GM19324 (cell line): Measurements from ENCODE around the gene SUMF2.
A peak's percentile ranks its signal among the peaks of the same experiment; 100 is the strongest.
"Not testable (repeated sequence)": the region's sequence is repeated elsewhere in the genome, so short reads cannot be mapped to it uniquely, and the experiment has no call there.

Source experiments
- ATAC-seq: cut with Tn5 transposase; IDR thresholded peaks from one replicate; pipeline ENCODE4 v1.9.1; 2021; ENCODE audit warnings: mild to moderate bottlenecking, moderate library complexity; ENCODE audit not compliant: unreplicated experiment, low FRiP score

Gene SUMF2

DNA sequence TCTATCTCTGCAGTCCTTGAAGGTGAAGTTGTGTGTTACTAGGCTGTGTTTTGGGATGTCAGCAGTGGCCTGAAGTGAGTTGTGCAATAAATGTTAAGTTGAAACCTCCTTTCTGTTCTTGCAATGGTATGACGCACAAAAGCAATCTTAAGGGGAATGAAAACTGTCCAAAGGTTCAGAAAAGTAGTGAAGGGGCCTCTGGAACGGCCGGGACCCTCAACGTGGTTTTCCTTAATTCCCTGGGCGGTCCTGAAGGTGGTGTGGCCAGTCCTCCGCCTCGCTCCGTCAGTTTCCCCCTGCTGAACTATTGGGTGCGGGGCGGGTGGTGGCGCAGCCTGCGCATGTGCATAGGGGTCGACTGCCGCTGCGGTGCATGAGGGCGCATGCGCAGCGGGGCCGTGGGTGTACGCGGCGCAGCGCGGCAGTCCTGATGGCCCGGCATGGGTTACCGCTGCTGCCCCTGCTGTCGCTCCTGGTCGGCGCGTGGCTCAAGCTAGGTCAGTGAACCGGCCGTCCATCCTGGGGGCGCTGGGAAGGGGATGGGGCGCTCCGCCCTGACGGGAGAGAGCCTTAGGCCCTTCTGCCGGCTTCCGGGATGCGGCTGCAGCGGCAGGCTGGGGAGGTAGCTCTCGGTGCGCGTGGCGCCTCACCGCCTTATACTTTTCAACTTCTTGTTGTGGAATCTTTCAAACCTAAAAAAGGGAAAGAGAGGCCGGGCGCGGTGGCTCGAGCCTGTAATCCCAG is at the start of gene SUMF2:
Gene SUMF2, plus strand, starts transcription at position 405 of the 744 bp plus-strand sequence. Its CDS starts 26 bp downstream, at position 431.
- ATAC-seq: peak; percentile 92

DNA sequence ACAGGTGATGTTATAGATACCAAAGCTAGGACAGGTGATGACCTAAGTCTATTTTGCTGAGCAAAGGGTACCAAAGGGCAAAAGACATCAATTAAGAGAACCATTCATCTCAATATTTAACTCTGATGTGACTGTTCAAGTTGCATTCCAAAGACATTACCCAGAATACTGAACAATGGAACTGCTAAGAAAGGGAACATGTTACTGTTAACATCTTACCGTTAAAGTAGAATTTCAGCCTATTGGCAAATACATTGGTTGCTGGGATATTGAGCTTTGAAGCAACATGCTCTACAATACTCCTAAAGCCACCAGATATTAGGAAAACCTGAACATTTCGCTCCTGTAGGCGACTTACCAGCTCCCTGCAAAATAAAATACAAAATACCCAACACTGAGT is 47.1 kb upstream of the SUMF2 start:
- ATAC-seq: not testable (repeated sequence)

DNA sequence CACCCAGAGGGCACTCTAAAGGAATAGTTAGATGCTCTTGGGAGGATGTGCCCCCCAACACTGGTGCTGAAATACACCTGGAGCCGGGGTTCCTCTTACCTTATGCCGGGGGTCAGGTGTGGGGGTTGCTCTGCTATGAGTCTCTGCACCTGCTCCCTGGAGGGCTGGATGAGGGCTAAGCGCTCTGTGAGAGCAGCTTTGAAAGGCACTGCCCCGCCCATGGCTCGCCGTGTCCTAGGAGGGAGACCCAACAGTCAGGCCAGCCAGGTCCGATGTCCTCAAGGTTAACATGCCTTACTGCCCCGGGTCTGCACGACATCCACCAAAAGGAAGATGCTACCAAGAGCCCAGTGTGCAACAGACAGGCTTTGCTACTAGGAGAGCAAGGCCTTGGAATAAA is 44.6 kb upstream of the SUMF2 start:
- ATAC-seq: no peak

DNA sequence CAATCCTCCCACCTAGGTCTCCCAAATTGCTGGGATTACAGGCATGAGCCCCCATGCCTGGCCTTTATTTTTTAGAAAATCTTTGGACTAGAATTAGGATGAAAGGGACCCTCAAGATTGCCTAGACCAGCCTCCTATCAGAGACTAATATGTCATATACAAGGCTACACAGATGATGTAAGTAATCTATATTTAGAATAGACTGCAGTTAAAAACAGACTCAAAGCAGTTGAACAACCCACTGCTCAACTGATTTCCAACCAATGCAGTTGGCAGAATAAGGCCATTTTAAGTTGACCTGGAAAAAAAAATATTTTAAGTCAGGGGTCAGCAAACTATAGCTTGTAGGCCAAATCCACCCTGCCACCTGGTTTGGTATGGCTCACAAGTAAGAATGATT is 40.6 kb upstream of the SUMF2 start:
- ATAC-seq: no peak

DNA sequence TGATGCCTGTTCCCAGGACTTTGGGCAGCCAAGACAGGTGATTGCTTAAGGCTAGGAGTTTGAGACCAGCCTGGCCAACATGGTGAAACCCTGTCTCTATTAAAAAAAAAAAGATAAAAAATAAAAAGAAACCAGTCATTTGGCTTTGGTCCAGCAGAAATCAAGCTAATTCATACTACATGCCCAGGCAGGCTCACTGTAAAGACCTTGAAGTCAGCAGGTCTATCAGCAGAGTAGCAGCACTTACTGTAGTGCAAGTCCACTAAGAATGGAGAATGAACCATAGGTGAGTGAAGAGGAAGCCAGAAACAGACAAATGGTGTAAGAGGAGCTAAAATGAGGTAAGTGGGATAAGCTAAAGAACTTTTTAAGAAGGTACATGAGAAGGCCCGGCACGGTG is 37.5 kb upstream of the SUMF2 start:
- ATAC-seq: no peak

DNA sequence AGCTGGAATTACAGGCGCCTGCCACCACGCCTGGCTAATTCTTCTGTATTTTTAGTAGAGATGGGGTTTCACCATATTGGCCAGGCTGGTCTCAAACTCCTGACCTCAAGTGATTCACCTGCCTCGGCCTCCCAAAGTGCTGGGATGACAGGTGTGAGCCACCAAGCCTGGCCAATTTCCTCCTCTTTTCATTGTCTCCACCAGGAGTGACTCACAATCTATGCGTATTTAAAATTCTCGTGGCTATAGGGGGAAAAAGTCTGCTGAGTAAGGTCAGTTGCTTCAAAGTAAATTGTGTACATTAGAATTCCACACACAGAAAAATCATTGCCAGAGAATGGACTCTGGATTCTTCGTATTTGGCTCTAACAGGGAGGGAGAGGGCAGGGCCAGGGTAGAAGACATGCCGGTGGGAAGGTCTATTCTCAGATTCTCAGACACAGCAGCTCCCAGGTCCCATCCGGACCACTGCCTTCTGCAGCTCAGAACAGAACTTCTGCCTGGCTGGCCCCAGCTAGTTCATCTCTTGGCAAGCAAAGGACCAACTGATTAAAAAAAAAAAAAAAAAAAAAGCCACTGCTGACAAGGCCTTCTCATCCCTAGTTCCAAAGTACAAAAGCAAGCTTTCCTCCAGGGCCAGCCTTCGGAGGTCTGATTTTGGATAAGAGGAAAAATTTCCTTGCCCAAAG is 35.0 kb upstream of the SUMF2 start:
- no peak for ATAC-seq

GRCh38 chr7:56030340-56030739 is 33.7 kb upstream of the SUMF2 start:
- no peak for ATAC-seq

- not testable (repeated sequence) for ATAC-seq
Observed at GRCh38 chr7:56031556-56031955, 32.5 kb upstream of the SUMF2 start.

DNA sequence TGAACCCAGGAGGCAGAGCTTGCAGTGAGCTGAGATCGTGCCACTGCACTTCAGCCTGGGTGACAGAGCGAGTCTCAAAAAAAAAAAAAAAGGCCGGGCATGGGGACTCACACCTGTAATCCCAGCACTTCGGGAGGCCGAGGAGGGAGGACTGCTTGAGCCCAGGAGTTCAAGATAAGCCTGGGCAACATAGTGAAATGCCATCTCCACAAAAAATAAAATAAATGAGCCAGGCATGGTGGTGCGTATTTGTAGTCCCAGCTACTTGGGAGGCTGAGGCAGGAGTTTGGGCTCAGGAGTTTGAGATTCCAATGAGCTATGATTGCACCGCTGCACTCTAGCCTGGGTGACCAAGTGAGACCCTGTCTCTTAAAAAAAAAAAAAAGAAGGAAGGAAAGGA is 31.5 kb upstream of the SUMF2 start:
- not testable (repeated sequence) for ATAC-seq

DNA sequence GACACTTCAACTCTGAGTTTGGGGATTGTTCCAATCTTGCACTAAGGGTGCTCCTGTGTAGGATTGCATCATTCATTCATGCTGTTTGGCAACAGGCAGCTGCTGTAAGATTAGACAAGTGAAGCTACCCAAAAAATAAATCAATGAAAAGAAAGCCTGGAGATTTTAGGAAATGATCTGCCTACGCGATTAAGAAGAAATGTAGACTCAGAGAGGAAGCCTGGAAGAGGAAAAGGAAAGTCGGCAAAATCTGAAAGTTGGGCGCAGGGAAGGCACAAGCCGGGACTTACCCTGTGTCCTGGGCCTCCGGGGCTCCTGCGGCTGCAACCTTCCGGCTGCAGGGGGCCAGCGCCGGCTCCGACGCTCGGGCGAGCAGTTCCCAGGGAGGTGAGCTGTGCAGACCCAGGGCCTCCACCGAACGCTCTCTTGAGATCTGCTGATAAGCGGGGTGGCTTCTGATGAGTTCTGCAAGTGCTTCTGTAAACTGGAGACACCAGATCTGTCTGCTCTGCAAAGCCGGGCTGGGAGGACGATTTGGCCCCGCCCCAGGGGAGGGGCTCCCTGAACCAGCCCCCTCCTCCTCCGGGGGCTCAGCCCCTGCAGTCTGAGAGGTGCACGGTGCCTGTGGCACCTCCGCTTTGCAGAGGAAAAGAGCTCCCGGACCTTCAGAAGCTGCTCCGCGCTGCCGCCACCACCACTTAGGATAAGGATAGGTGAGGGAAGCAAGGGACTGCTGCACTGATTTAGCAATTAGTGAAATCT is 30.2 kb upstream of the SUMF2 start:
- peak; percentile 99 for ATAC-seq

DNA sequence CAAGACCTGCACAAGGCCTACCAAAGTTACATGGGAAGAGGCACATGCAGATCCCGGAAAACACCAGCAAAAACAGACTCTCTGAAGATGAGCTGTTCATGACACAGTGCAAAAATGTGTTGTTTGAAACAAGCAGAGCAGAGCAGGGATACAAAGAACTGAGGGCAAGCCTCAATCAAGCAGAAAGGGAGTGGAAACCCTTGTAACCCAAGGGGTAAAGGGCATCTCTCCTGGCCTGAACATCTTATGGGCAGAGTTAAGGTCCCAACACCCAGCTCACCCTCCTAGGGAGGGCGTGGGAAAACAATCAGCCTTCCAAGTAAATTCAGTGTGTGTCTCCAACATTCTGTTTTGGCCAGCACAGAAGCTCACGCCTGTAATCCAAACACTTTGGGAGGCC is 23.4 kb upstream of the SUMF2 start:
- ATAC-seq: no peak

DNA sequence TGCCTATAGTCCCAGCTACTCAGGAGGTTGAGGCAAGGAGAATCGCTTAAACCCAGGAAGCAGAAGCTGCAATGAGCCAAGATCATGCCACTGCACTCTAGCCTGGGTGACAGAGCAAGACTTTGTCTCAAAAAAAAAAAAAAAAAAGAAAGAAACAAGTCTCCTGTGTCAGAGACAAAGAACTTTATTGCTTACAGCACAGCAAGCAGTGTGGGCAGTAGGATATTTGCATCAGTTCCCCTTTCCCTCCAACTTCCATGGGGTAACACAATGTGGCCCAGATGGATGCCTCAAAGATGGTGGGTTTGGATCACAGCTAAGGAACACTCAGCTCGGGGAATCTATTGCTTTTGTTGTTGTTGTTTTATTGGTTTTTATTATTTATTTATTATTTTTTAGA is 18.3 kb upstream of the SUMF2 start:
- not testable (repeated sequence) for ATAC-seq

DNA sequence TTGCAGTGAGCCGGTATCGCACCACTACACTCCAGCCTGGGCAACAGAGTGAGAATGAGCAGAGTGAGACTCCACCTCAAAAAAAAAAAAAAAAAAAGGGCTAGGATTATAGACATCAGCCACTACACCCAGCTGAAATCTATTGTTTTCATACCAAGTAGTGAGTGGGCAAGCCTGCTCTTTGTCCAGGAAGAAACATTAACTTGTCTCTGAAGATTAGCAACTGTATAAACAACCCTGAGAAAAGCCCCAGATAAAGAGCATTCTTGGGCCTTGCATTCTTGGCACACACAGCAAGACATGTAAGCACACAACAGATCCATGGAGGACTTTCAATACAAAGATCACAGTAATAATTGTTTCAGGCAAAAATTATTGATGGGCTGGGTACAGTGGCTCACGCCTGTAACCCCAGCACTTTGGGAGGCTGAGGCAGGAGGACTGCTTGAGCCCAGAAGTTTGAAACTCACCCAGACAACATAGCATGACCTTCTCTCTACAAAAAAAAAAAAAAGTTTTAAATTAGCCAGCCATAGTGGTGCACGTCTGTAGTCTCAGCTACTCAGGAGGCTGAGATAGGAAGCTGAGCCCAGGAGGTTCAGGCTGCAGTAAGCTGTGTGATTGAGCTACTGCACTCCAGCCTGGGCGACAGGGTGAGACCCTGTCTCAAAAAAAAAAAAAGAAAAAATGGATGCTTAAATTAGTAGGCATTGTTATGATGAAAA is 17.2 kb upstream of the SUMF2 start:
- no peak for ATAC-seq

DNA sequence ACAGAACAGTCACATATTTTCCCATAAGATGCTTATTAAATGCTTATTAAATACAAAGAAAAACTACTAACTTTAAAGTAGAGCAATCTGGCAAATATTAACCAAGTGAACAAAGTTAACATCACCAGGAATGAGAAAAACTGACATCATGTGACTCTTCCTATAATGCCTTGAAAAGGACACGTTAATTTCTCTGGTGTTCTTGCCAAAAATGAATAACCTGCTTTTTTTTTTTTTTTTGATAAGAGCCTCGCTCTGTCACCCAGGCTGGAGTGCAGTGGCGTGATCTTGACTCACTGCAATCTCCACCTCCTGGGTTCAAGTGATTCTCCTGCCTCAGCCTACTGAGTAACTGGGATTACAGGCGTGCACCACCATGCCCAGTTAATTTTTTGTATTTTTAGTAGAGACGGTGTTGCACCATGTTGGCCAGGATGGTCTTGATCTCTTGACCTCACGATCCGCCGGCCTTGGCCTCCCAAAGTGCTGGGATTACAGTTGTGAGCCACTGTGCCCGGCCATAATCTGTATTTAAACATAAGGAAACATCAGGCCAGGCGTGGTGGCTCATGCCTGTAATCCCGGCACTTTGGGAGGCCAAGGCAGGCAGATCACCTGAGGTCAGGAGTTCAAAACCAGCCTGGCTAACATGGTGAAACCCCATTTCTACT is 16.5 kb upstream of the SUMF2 start:
- ATAC-seq: not testable (repeated sequence)

GRCh38 chr7:56048245-56048644 is 15.8 kb upstream of the SUMF2 start:
- no peak for ATAC-seq

- ATAC-seq: not testable (repeated sequence)
Observed at GRCh38 chr7:56048763-56049162, 15.3 kb upstream of the SUMF2 start.

GRCh38 chr7:56051053-56051338 is 13.1 kb upstream of the SUMF2 start:
- ATAC-seq: no peak

DNA sequence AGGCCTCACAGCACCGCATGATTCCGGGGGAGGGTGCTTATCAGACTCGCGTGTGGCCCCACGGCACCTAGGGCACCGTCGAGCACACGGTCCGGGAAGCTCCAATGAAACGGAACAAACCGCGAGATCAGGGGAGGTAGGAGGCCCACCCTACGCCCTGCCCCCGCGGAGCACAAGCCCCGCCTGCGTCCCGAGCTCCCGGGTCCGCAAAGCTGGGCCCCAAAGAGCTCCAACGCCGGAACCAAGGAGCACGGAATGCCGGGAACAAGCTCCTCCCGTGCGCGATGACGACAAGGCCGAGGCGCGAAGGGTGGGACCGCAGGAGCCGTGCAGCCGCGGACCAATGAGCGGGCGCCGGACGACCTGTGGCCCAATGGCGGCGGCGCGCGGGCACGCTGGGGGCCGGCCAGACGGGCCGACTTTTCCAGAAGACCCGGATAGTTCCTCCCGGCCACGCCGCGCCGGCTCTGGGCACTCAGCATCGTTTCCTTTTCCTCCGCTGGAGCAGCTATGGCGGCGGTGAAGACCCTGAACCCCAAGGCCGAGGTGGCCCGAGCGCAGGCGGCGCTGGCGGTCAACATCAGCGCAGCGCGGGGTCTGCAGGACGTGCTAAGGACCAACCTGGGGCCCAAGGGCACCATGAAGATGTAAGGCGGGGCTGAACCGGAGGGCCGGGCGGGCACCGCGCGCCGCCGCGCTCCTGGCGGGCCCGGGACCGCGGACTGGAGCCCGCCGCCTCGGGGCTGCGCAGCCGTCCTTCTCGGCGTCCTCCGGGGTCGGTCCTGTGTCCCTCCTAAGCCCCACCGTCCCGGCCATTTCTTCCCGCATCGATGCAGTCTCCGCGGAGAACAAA is 12.5 kb upstream of the SUMF2 start, which contains the start of the genes CCT6A and PSPH:
Gene CCT6A, plus strand, starts transcription at position 427 of the 853 bp plus-strand sequence. Its CDS starts 84 bp downstream, at position 511.
Gene PSPH, minus strand, starts transcription at position 106 of the 853 bp plus-strand sequence. CDS start 30,232 bp downstream, outside the sequence.
- peak; percentile 97 for ATAC-seq

GRCh38 chr7:56053379-56053778 is 10.7 kb upstream of the SUMF2 start:
- ATAC-seq: no peak
